Nephron (organoid): Measurements from ENCODE around the gene ZNF775.

ENCODE experiments used
- H3K27ac Mint-ChIP-seq, 3 experiments: 2 replicates each; pipeline ENCODE4 v1.8.0; 2020; ENCODE audit warnings: mixed read lengths in 3 of 3, mild to moderate bottlenecking in 2 of 3, moderate library complexity in 1 of 3
- H3K27me3 Mint-ChIP-seq: 2 replicates; pipeline ENCODE4 v1.8.0; 2021; ENCODE audit warnings: low read depth, mild to moderate bottlenecking, moderate library complexity, mixed read lengths
- H3K36me3 Mint-ChIP-seq: 2 replicates; pipeline ENCODE4 v1.8.0; 2020; ENCODE audit warnings: low read depth, mixed read lengths
- H3K4me1 Mint-ChIP-seq: 2 replicates; pipeline ENCODE4 v1.8.0; 2020; ENCODE audit warnings: mixed read lengths
- H3K4me3 Mint-ChIP-seq, 3 experiments: 2 replicates each; pipeline ENCODE4 v1.8.0; 2020; ENCODE audit warnings: mild to moderate bottlenecking in 3 of 3, mixed read lengths in 3 of 3, moderate library complexity in 2 of 3
- H3K9me3 Mint-ChIP-seq: 2 replicates; pipeline ENCODE4 v1.8.0; 2020; ENCODE audit warnings: mixed read lengths
- CTCF ChIP-seq, 3 experiments: fragments of 200-600 bp; sonication (generic); IDR thresholded peaks; one replicate each; pipeline ENCODE4 v1.5.0; 2021; ENCODE audit warnings: antibody characterized with exemption in 3 of 3; ENCODE audit not compliant: unreplicated experiment in 3 of 3

Gene ZNF775

GRCh38 chr7:150361807-150362621 is 17.1 kb upstream of the ZNF775 start:
- H3K27me3 Mint-ChIP-seq, result no peaks in the 10 kb centered on the region
- no peaks in the 10 kb centered on the region for H3K36me3 Mint-ChIP-seq
- H3K4me1 Mint-ChIP-seq, result peaks cover 52% of the 10 kb centered on the region
- peak overlapping the region; percentile 2 to 45 (median 4) for H3K4me3 Mint-ChIP-seq
- no peak for TF ChIP-seq CTCF (IDR thresholded peaks at IDR 0.05; ENCODE audit: unreplicated experiment in 3 of 3)
- H3K27ac Mint-ChIP-seq, result peak overlapping the region; percentile 64 to 80 (median 77)
- no peaks in the 10 kb centered on the region for H3K9me3 Mint-ChIP-seq

- H3K36me3 Mint-ChIP-seq, result no peaks in the 10 kb centered on the region
- H3K4me3 Mint-ChIP-seq, result no peak overlapping the region
- H3K27ac Mint-ChIP-seq, result peak overlapping the region in 2 of 3 experiments; percentile 77 to 80
- no peaks in the 10 kb centered on the region for H3K9me3 Mint-ChIP-seq
- H3K27me3 Mint-ChIP-seq, result no peaks in the 10 kb centered on the region
- peaks cover 57% of the 10 kb centered on the region for H3K4me1 Mint-ChIP-seq
- no peak for TF ChIP-seq CTCF (IDR thresholded peaks at IDR 0.05; ENCODE audit: unreplicated experiment in 3 of 3)
Observed at GRCh38 chr7:150363370-150363769, 15.8 kb upstream of the ZNF775 start.

- peak overlapping the region in 2 of 3 experiments; percentile 23 to 61 for H3K27ac Mint-ChIP-seq
- H3K4me1 Mint-ChIP-seq, result peaks cover 57% of the 10 kb centered on the region
- H3K9me3 Mint-ChIP-seq, result no peaks in the 10 kb centered on the region
- no peak for TF ChIP-seq CTCF (IDR thresholded peaks at IDR 0.05; ENCODE audit: unreplicated experiment in 3 of 3)
- no peaks in the 10 kb centered on the region for H3K36me3 Mint-ChIP-seq
- H3K27me3 Mint-ChIP-seq, result no peaks in the 10 kb centered on the region
- H3K4me3 Mint-ChIP-seq, result peak overlapping the region in 2 of 3 experiments; percentile 6 to 26
Observed at GRCh38 chr7:150363872-150364271, 15.3 kb upstream of the ZNF775 start.

GRCh38 chr7:150365194-150365593 is 13.9 kb upstream of the ZNF775 start:
- H3K4me3 Mint-ChIP-seq, result peak overlapping the region in 1 of 3 experiments; percentile 38
- H3K36me3 Mint-ChIP-seq, result no peaks in the 10 kb centered on the region
- H3K27ac Mint-ChIP-seq, result no peak overlapping the region

GRCh38 chr7:150365673-150366398 is 13.3 kb upstream of the ZNF775 start:
- peaks cover 4% of the 10 kb centered on the region for H3K36me3 Mint-ChIP-seq
- peak overlapping the region; percentile 67 to 83 (median 80) for H3K4me3 Mint-ChIP-seq
- no peak for TF ChIP-seq CTCF (IDR thresholded peaks at IDR 0.05; ENCODE audit: unreplicated experiment in 3 of 3)
- peak overlapping the region; percentile 83 to 93 (median 86) for H3K27ac Mint-ChIP-seq
- H3K9me3 Mint-ChIP-seq, result no peaks in the 10 kb centered on the region
- H3K27me3 Mint-ChIP-seq, result no peaks in the 10 kb centered on the region
- H3K4me1 Mint-ChIP-seq, result peaks cover 71% of the 10 kb centered on the region

More at GRCh38 chr7:150365194-150365593, 13.9 kb upstream of the ZNF775 start:
- no peaks in the 10 kb centered on the region for H3K9me3 Mint-ChIP-seq
- H3K4me1 Mint-ChIP-seq, result peaks cover 66% of the 10 kb centered on the region
- TF ChIP-seq CTCF (IDR thresholded peaks at IDR 0.05; ENCODE audit: unreplicated experiment in 3 of 3), result no peak
- no peaks in the 10 kb centered on the region for H3K27me3 Mint-ChIP-seq
